Prostate gland (tissue), 2 donors: ENCODE results near the gene ZNF830. TPM values are rescaled to one million over a fixed set of nuclear protein-coding genes. Genes with fewer than 3 reads are reported as not detected.

Experiments used
- DNase-seq: peaks from one replicate; pipeline ENCODE4 v3.0.0-alpha.2; 2019; ENCODE audit warnings: low spot score
- H3K27ac ChIP-seq, 2 donors: fragments of 200-600 bp; sonication (generic); 2 replicates each; pipeline ENCODE4 v1.5.1; 2017 to 2019
- H3K27me3 ChIP-seq: fragments of 200-600 bp; sonication (generic); replicated peaks from 2 replicates; pipeline ENCODE4 v1.5.1; 2019; ENCODE audit not compliant: insufficient read depth
- H3K36me3 ChIP-seq, 2 donors: fragments of 200-600 bp; sonication (generic); 1 replicate in 1 of 2; 2 replicates in 1 of 2; pipeline versions ENCODE4 v1.5.1 to v1.8.1; 2017 to 2019
- H3K4me1 ChIP-seq: fragments of 200-600 bp; sonication (generic); replicated peaks from 2 replicates; pipeline ENCODE4 v1.5.1; 2019
- H3K4me3 ChIP-seq, 2 donors: fragments of 200-600 bp; sonication (generic); 2 replicates each; pipeline ENCODE4 v1.5.1; 2017 to 2019
- H3K9me3 ChIP-seq: fragments of 200-600 bp; sonication (generic); 2 replicates; pipeline ENCODE4 v1.5.1; 2017
- POLR2A ChIP-seq: fragments of 450-650 bp; IDR thresholded peaks from one replicate; pipeline ENCODE4 v1.6.1; 2016; ENCODE audit warnings: antibody characterized with exemption, mild to moderate bottlenecking
- POLR2AphosphoS5 ChIP-seq: sonication (generic); formaldehyde crosslinking; IDR thresholded peaks from one replicate; pipeline ENCODE4 v1.6.1; 2017; ENCODE audit warnings: antibody characterized with exemption
- WGBS: methylation state at CpG from one replicate; pipeline ENCODE4 v1.1.5; 2018; 5-methylcytosine and 5-hydroxymethylcytosine counted together
- intact Hi-C: fragments of 100-400 bp; cut with DNase I; formaldehyde crosslinking; loops from one replicate; pipeline ENCODE4 v1.14.2; 2022
- total RNA-seq, 2 donors: library from RNA; depleted of rRNA; stranded (reverse); fragments of >200 nt; gene quantifications; one replicate each; pipeline ENCODE4 v1.1.0, GENCODE V29; 2016
- TF ChIP-seq, protein P1 (sequence below), 4 experiments: fragments of 200-600 bp in 2 of 4; fragments of 450-650 bp in 2 of 4; sonication (generic) in 2 of 4; IDR thresholded peaks; 1 replicate in 3 of 4; 2 replicates in 1 of 4; pipeline ENCODE4 v1.5.1; 2016 to 2019; ENCODE audit warnings: antibody characterized with exemption in 4 of 4, mild to moderate bottlenecking in 2 of 4, moderate library complexity in 2 of 4

ZNF830 gene
- total RNA-seq, 2 donors from 2014 or later, result 15.0 to 21.0 TPM

DNA sequence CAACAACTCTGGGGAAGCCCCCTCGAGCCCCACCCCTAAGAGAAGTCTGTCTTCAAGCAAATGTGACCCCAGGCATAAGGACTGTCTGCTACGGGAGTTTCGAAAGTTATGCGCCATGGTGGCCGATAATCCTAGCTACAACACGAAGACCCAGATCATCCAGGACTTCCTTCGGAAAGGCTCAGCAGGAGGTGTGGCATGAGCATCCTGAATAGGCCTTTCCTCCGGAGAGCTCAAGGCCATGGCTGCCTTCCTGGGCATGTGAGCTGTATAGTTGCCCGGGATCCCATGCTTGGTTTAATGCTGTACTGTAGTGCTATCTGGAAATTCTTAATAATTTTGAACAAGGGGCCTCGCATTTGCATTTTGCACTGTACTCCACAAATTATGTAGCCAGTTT is 28.1 kb downstream of the ZNF830 start:
- Histone ChIP-seq H3K4me1 (peaks cover 7% of the 10 kb centered on the region), H3K27ac (peak overlapping the region in 1 of 2 donors; percentile 75), H3K36me3 (no peaks in the 10 kb centered on the region), H3K9me3 (no peaks in the 10 kb centered on the region), H3K4me3 (no peak overlapping the region), H3K27me3 (no peaks in the 10 kb centered on the region)
- no peak for TF ChIP-seq POLR2A
- TF ChIP-seq, protein P1, sequence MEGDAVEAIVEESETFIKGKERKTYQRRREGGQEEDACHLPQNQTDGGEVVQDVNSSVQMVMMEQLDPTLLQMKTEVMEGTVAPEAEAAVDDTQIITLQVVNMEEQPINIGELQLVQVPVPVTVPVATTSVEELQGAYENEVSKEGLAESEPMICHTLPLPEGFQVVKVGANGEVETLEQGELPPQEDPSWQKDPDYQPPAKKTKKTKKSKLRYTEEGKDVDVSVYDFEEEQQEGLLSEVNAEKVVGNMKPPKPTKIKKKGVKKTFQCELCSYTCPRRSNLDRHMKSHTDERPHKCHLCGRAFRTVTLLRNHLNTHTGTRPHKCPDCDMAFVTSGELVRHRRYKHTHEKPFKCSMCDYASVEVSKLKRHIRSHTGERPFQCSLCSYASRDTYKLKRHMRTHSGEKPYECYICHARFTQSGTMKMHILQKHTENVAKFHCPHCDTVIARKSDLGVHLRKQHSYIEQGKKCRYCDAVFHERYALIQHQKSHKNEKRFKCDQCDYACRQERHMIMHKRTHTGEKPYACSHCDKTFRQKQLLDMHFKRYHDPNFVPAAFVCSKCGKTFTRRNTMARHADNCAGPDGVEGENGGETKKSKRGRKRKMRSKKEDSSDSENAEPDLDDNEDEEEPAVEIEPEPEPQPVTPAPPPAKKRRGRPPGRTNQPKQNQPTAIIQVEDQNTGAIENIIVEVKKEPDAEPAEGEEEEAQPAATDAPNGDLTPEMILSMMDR (IDR thresholded peaks at IDR 0.05), result no peak
- no peak for TF ChIP-seq POLR2AphosphoS5
- intact Hi-C loops, result no loop called here
- WGBS, result 92% methylated on average over 10 of the region's 10 CpGs
- no peak for DNase-seq

DNA sequence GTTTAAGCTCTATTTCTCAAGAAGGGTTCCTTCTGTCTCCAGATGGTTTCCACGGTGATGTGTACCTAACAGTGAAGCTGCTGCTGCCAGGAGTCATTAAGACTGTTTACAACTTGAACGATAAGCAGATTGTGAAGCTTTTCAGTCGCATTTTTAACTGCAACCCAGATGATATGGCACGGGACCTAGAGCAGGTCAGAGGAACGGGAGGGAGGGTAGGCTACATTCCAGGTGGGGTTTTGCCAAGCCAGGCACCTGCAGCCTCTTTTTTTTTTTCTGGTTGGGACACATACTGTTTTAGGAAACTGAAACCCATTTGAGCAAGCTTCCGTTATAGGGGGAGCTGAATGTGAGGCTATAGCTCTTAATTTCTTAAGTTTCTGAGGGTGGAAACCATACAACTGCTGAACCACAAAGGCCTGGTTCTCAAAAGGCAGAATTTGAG is 29.6 kb downstream of the ZNF830 start:
- Histone ChIP-seq H3K27me3 (no peaks in the 10 kb centered on the region), H3K9me3 (no peaks in the 10 kb centered on the region), H3K27ac (peak overlapping the region; percentile 73 to 78), H3K4me1 (peaks cover 7% of the 10 kb centered on the region), H3K4me3 (no peak overlapping the region), H3K36me3 (no peaks in the 10 kb centered on the region)
- intact Hi-C loops, result no loop called here
- TF ChIP-seq POLR2AphosphoS5, result peak; percentile 93
- no peak for TF ChIP-seq POLR2A
- TF ChIP-seq, protein P1 (IDR thresholded peaks at IDR 0.05), result no peak
- 11% methylated on average over 6 of the region's 6 CpGs for WGBS
- peak; percentile 81 for DNase-seq

DNA sequence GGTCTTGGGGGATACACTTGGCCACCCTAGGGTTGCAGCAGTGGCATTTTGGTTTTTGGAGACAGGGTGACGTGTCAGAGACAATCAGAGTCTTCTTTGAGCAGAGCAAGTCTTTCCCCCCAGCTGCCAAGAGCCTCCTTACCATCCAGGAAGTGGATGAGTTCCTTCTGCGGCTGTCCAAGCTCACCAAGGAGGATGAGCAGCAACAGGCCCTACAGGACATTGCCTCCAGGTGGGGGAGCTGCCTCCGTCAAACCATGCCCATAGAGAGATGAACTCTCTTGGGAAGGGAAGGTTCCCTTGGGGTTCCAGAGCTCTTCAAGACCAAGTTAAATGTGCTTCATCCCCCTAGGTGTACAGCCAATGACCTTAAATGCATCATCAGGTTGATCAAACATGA is 30.3 kb downstream of the ZNF830 start:
- Histone ChIP-seq H3K9me3 (no peaks in the 10 kb centered on the region), H3K27me3 (no peaks in the 10 kb centered on the region), H3K4me1 (peaks cover 8% of the 10 kb centered on the region), H3K27ac (peak overlapping the region; percentile 73 to 78), H3K36me3 (no peaks in the 10 kb centered on the region), H3K4me3 (no peak overlapping the region)
- no peak for DNase-seq
- no peak for TF ChIP-seq POLR2AphosphoS5
- intact Hi-C loops, result no loop called here
- 93% methylated on average over 3 of the region's 3 CpGs for WGBS

DNA sequence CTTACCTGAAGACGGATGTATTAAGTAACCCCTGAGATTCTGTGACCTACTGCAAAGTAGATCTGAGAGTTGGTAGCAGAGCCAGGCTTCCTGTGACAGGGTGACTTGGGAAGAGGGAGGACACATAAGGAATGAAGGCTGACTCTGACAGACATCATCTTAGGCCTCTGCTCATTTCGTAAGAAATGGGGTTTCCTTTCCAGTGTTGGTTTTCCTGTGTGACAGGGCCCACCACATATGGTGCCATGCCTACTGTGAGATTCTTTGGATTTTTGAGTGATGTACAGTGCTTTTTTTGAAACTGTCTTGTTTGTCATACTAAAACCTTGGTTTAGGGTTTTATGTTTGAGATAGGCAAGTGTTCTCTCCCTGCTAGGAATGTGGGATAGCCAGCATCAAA is 31.7 kb downstream of the ZNF830 start:
- DNase-seq, result no peak
- Histone ChIP-seq H3K27me3 (no peaks in the 10 kb centered on the region), H3K36me3 (no peaks in the 10 kb centered on the region)

DNA sequence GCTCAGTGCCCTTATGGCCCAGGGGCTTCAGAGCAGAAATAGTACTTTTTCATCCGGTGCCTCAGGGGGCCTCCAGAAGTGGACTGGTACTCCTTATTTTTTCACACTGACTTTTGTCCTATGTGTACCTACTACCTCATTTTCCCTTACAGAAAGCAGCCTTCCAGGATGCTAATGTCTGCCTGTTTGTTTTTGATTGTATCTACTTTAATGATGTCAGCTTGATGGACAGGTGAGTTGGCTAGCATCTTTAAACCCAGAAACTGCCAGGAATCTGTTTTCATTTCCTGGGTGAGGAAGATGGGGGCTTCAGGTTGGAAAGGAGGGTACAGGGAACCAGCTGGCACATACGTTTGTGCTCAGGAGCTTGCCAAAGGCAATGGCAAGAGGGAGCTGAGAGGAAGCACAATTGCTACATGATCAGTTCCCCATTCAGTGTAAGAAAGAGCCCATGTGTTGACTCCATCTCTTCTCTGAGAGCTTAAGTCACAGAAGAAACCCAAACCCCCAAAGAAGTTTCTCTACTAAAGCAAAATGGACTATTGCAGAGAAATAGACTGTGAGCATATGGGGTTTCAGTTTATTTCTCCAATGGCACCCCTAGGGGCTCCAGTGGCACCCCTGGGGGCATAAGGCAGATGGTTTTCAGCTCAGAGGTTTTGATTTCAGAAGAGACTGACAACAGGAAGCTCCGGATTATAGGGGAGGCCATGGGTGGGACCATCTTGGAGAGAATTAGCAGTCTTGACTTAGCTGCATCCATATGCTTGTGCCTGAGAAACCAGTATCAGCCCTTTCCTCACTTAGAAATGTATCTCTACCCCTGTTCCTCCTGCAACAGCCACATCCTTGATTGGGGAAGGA is 35.3 kb downstream of the ZNF830 start:
- peak; percentile 27 for DNase-seq
- no peaks in the 10 kb centered on the region for H3K27me3 ChIP-seq
- intact Hi-C loops, result no loop called here
- H3K4me1 ChIP-seq, result peaks cover 19% of the 10 kb centered on the region
- TF ChIP-seq, protein P1 (IDR thresholded peaks at IDR 0.05), result no peak
- TF ChIP-seq POLR2A (no peak), POLR2AphosphoS5 (peak; percentile 80)
- no peaks in the 10 kb centered on the region for H3K9me3 ChIP-seq
- no peaks in the 10 kb centered on the region for H3K36me3 ChIP-seq
- 43% methylated on average over 3 of the region's 3 CpGs for WGBS
- no peak overlapping the region for H3K4me3 ChIP-seq
- peak overlapping the region; percentile 84 to 92 for H3K27ac ChIP-seq

More for the DNA sequence above, 31.7 kb downstream of the ZNF830 start:
- Histone ChIP-seq H3K4me3 (no peak overlapping the region), H3K4me1 (peaks cover 20% of the 10 kb centered on the region), H3K9me3 (no peaks in the 10 kb centered on the region), H3K27ac (no peak overlapping the region)
- intact Hi-C loops, result no loop called here
- TF ChIP-seq, protein P1 (IDR thresholded peaks at IDR 0.05), result no peak
- TF ChIP-seq POLR2AphosphoS5 (no peak), POLR2A (no peak)
- WGBS, result 85% methylated on average over 2 of the region's 2 CpGs
